Measurements from ENCODE around the gene ZNF483.
"Not testable (repeated sequence)": the region's sequence is repeated elsewhere in the genome, so short reads cannot be mapped to it uniquely, and the experiment has no call there.

The ZNF483 gene

DNA sequence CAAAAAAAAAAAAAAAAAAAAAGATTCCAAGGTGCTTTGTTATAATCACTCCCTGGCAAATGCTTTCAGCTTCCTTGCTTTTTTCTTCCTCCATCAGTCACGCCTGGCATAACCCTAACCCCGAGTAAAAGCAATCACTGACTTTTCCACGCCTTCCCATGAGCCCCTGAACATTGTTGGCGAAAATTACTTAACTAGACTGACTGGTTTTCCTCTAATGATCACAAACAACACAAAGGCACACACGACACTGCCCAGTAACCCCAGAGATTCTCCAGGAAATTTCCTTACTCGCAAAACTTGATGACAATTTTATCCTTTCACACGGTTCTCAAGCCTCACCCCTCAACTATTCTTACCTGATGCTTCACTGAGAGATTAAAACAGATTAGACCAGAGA is 85.9 kb downstream of the ZNF483 start:
- DNase-seq (ENCODE audit: low spot score): no peak

GRCh38 chr9:111613436-111614040 is 88.6 kb downstream of the ZNF483 start:
- DNase-seq (ENCODE audit: low spot score): no peak

DNA sequence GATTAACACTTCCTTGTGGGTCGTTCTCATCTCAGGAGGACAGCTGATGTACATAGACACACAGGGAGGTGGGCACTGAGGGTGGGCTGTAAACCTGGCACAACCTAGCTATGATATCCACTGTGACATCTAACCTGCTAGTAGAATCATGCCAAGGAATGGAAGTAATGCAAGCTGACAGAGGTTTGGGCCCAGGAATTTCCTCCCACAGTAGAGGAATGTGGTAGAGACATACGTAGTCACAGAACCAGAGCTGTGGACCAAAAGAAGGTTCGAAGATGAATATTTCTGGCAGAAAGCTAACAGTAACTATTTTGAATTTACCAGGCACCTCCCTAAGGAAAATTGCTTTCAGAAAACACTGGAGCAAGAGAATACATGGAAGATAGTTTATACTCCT is 90.9 kb downstream of the ZNF483 start:
- DNase-seq (ENCODE audit: low spot score): peak; percentile 32

- not testable (repeated sequence) for DNase-seq (ENCODE audit: low spot score)
Measured at GRCh38 chr9:111617349-111617748, 92.4 kb downstream of the ZNF483 start.

GRCh38 chr9:111621895-111622480 is 97.0 kb downstream of the ZNF483 start:
- DNase-seq (ENCODE audit: low spot score): peak; percentile 67

GRCh38 chr9:111622626-111623025 is 97.6 kb downstream of the ZNF483 start:
- DNase-seq (ENCODE audit: low spot score): peak; percentile 84

Measured in AG08395 (cell line).